ES-I3 (cell line): ENCODE results near the gene SMYD1.

Source experiments
- H3K36me3 ChIP-seq: 2 replicates; pipeline ENCODE4 v1.6.1; 2013; ENCODE audit warnings: mild to moderate bottlenecking, low read length, control low read depth, moderate library complexity; ENCODE audit not compliant: insufficient read depth
- H3K4me1 ChIP-seq: 2 replicates; pipeline ENCODE4 v1.6.1; 2013; ENCODE audit warnings: mild to moderate bottlenecking, control low read depth, low read length; ENCODE audit not compliant: insufficient read depth
- H3K9ac ChIP-seq: 2 replicates; pipeline ENCODE4 v1.6.1; 2013; ENCODE audit warnings: low read depth, mild to moderate bottlenecking, low read length, moderate library complexity
- H3K9me3 ChIP-seq: 2 replicates; pipeline ENCODE4 v1.6.1; 2013; ENCODE audit warnings: mild to moderate bottlenecking, low read length, moderate library complexity; ENCODE audit not compliant: control insufficient read depth, insufficient read depth

The SMYD1 gene

GRCh38 chr2:88144914-88145497, 77.4 kb downstream of the SMYD1 start:
- Histone ChIP-seq H3K9me3 (no peaks in the 10 kb centered on the region; the same call in 1 of the 2 replicates), H3K4me1 (no peaks in the 10 kb centered on the region), H3K9ac (no peak overlapping the region), H3K36me3 (no peaks in the 10 kb centered on the region)

DNA sequence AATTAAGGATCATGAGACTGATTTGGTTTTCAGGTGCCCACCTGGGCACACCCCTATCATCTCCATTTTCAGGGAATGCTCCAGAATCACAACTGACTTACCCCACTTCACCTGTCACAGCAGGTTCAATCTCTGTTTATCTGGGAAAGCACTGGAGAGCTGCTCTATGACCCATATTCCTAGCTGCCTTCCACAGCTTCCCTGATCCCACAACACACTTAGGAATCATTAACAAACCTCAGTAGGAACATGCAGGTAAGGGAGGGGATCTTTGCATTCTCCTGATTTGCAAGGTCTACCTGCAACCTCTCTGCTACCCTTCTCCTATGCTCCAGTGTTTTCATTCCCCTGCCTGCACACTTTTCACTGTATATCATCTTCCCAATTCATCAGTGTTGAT, 79.0 kb downstream of the SMYD1 start:
- Histone ChIP-seq H3K9ac (no peak overlapping the region), H3K9me3 (no peaks in the 10 kb centered on the region; the same call in 1 of the 2 replicates), H3K4me1 (no peaks in the 10 kb centered on the region), H3K36me3 (no peaks in the 10 kb centered on the region)

DNA sequence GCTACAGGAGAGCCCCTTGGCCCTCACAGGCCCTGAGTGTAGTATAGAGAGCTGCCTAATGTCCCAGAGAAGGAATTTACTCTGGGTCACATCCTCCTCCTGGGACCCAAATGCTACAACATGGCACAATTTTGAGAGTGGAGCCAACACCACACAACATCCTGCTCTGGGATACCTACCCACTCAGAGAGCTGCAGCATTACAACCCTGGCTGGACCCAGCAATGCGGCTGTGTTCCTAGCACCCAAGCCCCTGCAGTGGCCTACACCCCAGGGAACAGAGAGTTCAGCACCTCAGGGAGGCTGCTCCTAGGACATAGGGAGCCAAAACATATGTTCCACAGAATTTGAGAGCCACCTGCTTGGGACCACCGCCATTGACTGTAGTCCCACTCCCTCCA, 79.5 kb downstream of the SMYD1 start:
- no peaks in the 10 kb centered on the region for H3K36me3 ChIP-seq
- no peak overlapping the region for H3K9ac ChIP-seq
- H3K9me3 ChIP-seq: no peaks in the 10 kb centered on the region; the same call in 1 of the 2 replicates
- H3K4me1 ChIP-seq: no peaks in the 10 kb centered on the region

DNA sequence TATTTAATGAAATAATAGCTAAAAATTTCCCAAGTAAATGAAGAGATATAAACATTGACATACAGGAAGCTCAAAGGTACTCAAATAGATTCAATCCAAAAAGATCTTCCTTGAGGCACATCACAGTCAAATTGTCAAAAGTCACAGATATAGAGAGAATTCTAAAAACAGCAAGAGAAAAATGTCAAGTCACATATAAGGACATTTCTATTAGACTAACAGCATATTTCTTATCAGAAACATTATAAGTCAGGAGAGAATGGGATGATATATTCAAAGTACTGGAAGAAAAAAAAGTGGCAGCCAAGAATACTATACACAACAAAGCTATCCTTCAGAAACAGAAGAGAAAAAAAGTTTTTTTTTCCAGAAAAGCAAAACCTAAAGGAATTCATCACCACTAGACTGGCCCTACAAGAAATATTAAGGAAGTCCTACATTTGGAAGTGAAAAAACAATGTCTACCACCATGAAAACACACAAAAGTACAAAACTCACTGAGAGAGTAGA, 81.4 kb downstream of the SMYD1 start:
- no peaks in the 10 kb centered on the region for H3K36me3 ChIP-seq
- no peaks in the 10 kb centered on the region for H3K4me1 ChIP-seq
- no peak overlapping the region for H3K9ac ChIP-seq
- H3K9me3 ChIP-seq: peaks cover 3% of the 10 kb centered on the region; the same call in 1 of the 2 replicates

DNA sequence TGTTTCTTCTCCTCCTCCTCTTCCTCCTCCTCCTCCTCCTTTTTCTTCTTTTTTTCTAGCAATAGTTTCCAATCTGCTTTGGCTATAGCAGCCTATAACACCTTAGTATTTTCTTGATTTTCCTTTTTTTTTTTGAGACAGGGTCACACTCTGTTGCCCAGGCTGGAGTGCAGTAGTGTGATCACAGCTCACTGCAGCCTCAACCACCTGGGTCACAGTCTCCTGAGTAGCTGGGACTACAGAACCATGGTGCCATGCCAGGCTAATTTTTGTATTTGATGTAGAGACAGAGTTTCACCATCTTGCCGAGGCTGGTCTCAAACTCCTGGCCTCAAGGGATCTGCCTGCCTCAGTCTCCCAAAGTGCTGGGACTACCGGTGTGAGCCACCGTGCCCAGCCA, 91.9 kb downstream of the SMYD1 start:
- H3K4me1 ChIP-seq: no peaks in the 10 kb centered on the region
- no peaks in the 10 kb centered on the region for H3K36me3 ChIP-seq
- H3K9ac ChIP-seq: no peak overlapping the region
- H3K9me3 ChIP-seq: no peaks in the 10 kb centered on the region

GRCh38 chr2:88159955-88160415, 92.4 kb downstream of the SMYD1 start:
- H3K9me3 ChIP-seq: no peaks in the 10 kb centered on the region
- no peak overlapping the region for H3K9ac ChIP-seq
- no peaks in the 10 kb centered on the region for H3K36me3 ChIP-seq
- no peaks in the 10 kb centered on the region for H3K4me1 ChIP-seq

GRCh38 chr2:88160517-88160916, 92.9 kb downstream of the SMYD1 start:
- Histone ChIP-seq H3K9ac (no peak overlapping the region), H3K36me3 (no peaks in the 10 kb centered on the region), H3K4me1 (no peaks in the 10 kb centered on the region), H3K9me3 (no peaks in the 10 kb centered on the region)

DNA sequence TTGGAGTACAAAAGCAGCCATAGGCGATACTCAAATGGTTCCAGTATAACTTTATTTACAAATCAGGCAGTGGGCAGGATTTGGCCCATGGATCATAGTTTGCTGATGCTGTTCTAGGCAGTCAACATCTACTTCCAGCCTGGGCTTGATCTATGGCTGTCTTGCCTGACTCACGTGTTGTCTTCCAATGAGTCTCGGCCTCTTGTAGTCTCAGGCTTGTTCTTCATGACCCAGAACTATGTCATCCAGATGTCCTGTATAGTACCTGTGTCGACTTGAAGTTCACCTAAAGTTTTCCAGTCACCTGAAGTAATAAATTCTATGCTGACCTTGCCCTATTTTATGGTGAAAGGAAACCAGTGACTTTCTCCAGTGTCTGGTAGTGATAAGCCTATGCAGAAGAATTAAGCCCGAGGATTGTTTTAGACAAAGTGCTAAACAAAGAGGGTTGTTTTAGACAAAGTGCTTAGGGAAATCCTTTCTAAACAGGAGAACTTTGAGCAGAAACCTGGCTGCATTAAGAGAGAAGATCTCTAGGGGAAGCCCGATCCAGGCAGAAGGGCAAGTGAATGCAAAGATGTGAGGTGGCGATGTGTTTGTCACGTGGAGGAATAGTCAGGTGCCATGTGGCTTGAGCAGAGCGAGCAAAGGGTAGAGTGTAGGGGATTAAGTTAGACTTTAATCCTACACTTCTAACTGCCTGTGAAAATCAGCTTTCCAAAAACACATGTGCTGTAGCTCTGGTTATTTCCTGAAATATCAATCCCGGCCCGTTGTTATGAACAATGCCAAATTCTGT, 94.0 kb downstream of the SMYD1 start:
- no peak overlapping the region for H3K9ac ChIP-seq
- H3K4me1 ChIP-seq: no peaks in the 10 kb centered on the region
- no peaks in the 10 kb centered on the region for H3K36me3 ChIP-seq
- no peaks in the 10 kb centered on the region for H3K9me3 ChIP-seq
